Sigmoid colon (tissue), 4 donors: ENCODE measurements around the gene ZNF503.

Source experiments
- CTCF ChIP-seq, 4 experiments: fragments of 450-650 bp in 3 of 4; fragments of 200-600 bp in 1 of 4; IDR thresholded peaks; one replicate each; pipeline ENCODE4 v1.5.1; 2016 to 2019; ENCODE audit warnings: antibody characterized with exemption in 4 of 4, mild to moderate bottlenecking in 3 of 4, moderate library complexity in 2 of 4
- EP300 ChIP-seq, 4 donors: sonication (generic); formaldehyde crosslinking; IDR thresholded peaks; one replicate each; pipeline ENCODE4 v1.6.1; 2017; ENCODE audit warnings: antibody characterized with exemption in 4 of 4
- POLR2A ChIP-seq, 2 donors: fragments of 450-650 bp; IDR thresholded peaks; one replicate each; pipeline ENCODE4 v1.6.1; 2016; ENCODE audit warnings: antibody characterized with exemption in 2 of 2, mild to moderate bottlenecking in 2 of 2, moderate library complexity in 2 of 2
- POLR2AphosphoS5 ChIP-seq, 4 donors: sonication (generic); formaldehyde crosslinking; IDR thresholded peaks; one replicate each; pipeline ENCODE4 v1.6.1; 2017; ENCODE audit warnings: antibody characterized with exemption in 4 of 4

GRCh38 chr10:75371010-75371409 is 30.6 kb downstream of the ZNF503 start:
- TF ChIP-seq CTCF (IDR thresholded peaks at IDR 0.05) (no peak), EP300 (IDR thresholded peaks at IDR 0.05) (no peak), POLR2A (IDR thresholded peaks at IDR 0.05) (no peak), POLR2AphosphoS5 (IDR thresholded peaks at IDR 0.05) (no peak)
